Measurements from ENCODE around the gene ARID1B.

ARID1B gene

GRCh38 chr6:157245436-157245835, 468.3 kb downstream of the ARID1B start:
- 90% methylated on average over 13 of the region's 13 CpGs for WGBS (ENCODE audit: insufficient coverage)
- Histone ChIP-seq H3K27me3 (replicated peaks in 2 of 5; ENCODE audit: control insufficient read depth in 4 of 5, insufficient read depth in 5 of 5, low read length in 4 of 5) (peaks cover 0 to 3% (median 0%) of the 10 kb centered on the region in 5 experiments), H3K4me3 (ENCODE audit: control insufficient read depth in 1 of 7, extremely low read depth in 1 of 7, insufficient read depth in 4 of 7, low read depth in 2 of 7, low read length in 6 of 7) (no peak overlapping the region), H3K4me1 (ENCODE audit: control extremely low read depth in 1 of 4, control insufficient read depth in 4 of 4, insufficient read depth in 4 of 4, low read length in 3 of 4) (peaks cover 0 to 22% (median 5%) of the 10 kb centered on the region in 4 experiments), H3K36me3 (ENCODE audit: control insufficient read depth in 4 of 4, insufficient read depth in 4 of 4, low read length in 3 of 4) (no peaks in the 10 kb centered on the region), H3K27ac (ENCODE audit: insufficient read depth in 1 of 2, low read depth in 1 of 2, low read length in 2 of 2, poor library complexity in 1 of 2, severe bottlenecking in 2 of 2) (no peak overlapping the region), H3K9me3 (ENCODE audit: control extremely low read depth in 1 of 5, control insufficient read depth in 4 of 5, insufficient read depth in 2 of 5, low read depth in 1 of 5, low read length in 4 of 5) (peaks cover 0 to 5% (median 0%) of the 10 kb centered on the region in 5 experiments)
- no peak for DNase-seq
- ChIA-PET CTCF (interaction anchor here (1.0 to 2.3 kb wide), 2 partner anchors 13 to 22 kb away, joined by 7 read pairs; no protein-coding TSS in a partner anchor), POLR2A (no interaction called here)

- H3K36me3 ChIP-seq (ENCODE audit: control insufficient read depth in 4 of 4, insufficient read depth in 4 of 4, low read length in 3 of 4), result no peaks in the 10 kb centered on the region
- CTCF ChIA-PET, result no interaction called here
- peaks cover 0 to 3% (median 0%) of the 10 kb centered on the region in 5 experiments for H3K27me3 ChIP-seq (replicated peaks in 2 of 5; ENCODE audit: control insufficient read depth in 4 of 5, insufficient read depth in 5 of 5, low read length in 4 of 5)
- DNase-seq, result no peak
- WGBS (ENCODE audit: insufficient coverage), result over 99% methylated on average over 17 of the region's 21 CpGs
- H3K27ac ChIP-seq (ENCODE audit: insufficient read depth in 1 of 2, low read depth in 1 of 2, low read length in 2 of 2, poor library complexity in 1 of 2, severe bottlenecking in 2 of 2), result no peak overlapping the region
- POLR2A ChIA-PET, result no interaction called here
- no peak overlapping the region for H3K4me3 ChIP-seq (ENCODE audit: control insufficient read depth in 1 of 7, extremely low read depth in 1 of 7, insufficient read depth in 4 of 7, low read depth in 2 of 7, low read length in 6 of 7)
- H3K4me1 ChIP-seq (ENCODE audit: control extremely low read depth in 1 of 4, control insufficient read depth in 4 of 4, insufficient read depth in 4 of 4, low read length in 3 of 4), result peaks cover 0 to 19% (median 5%) of the 10 kb centered on the region in 4 experiments
- H3K9me3 ChIP-seq (ENCODE audit: control extremely low read depth in 1 of 5, control insufficient read depth in 4 of 5, insufficient read depth in 2 of 5, low read depth in 1 of 5, low read length in 4 of 5), result peaks cover 0 to 5% (median 0%) of the 10 kb centered on the region in 5 experiments
Observed at GRCh38 chr6:157246048-157246630, 469.0 kb downstream of the ARID1B start.

- no peak overlapping the region for H3K4me3 ChIP-seq (ENCODE audit: control insufficient read depth in 1 of 7, extremely low read depth in 1 of 7, insufficient read depth in 4 of 7, low read depth in 2 of 7, low read length in 6 of 7)
Observed at GRCh38 chr6:157246771-157247484, 469.8 kb downstream of the ARID1B start.

GRCh38 chr6:157248264-157248663, 471.1 kb downstream of the ARID1B start:
- no peak for DNase-seq
- H3K36me3 ChIP-seq (ENCODE audit: control insufficient read depth in 4 of 4, insufficient read depth in 4 of 4, low read length in 3 of 4), result no peaks in the 10 kb centered on the region
- ChIA-PET CTCF (no interaction called here), POLR2A (no interaction called here)
- WGBS (ENCODE audit: insufficient coverage), result no CpG with 5 or more reads among the region's 1 CpG
- H3K4me1 ChIP-seq (ENCODE audit: control extremely low read depth in 1 of 4, control insufficient read depth in 4 of 4, insufficient read depth in 4 of 4, low read length in 3 of 4), result peaks cover 0 to 8% (median 3%) of the 10 kb centered on the region in 4 experiments
- no peak overlapping the region for H3K4me3 ChIP-seq (ENCODE audit: control insufficient read depth in 1 of 7, extremely low read depth in 1 of 7, insufficient read depth in 4 of 7, low read depth in 2 of 7, low read length in 6 of 7)
- H3K9me3 ChIP-seq (ENCODE audit: control extremely low read depth in 1 of 5, control insufficient read depth in 4 of 5, insufficient read depth in 2 of 5, low read depth in 1 of 5, low read length in 4 of 5), result peaks cover 0 to 5% (median 0%) of the 10 kb centered on the region in 5 experiments
- no peak overlapping the region for H3K27ac ChIP-seq (ENCODE audit: insufficient read depth in 1 of 2, low read depth in 1 of 2, low read length in 2 of 2, poor library complexity in 1 of 2, severe bottlenecking in 2 of 2)
- H3K27me3 ChIP-seq (replicated peaks in 2 of 5; ENCODE audit: control insufficient read depth in 4 of 5, insufficient read depth in 5 of 5, low read length in 4 of 5), result peaks cover 0 to 3% (median 0%) of the 10 kb centered on the region in 5 experiments

More at GRCh38 chr6:157246771-157247484, 469.8 kb downstream of the ARID1B start:
- CTCF ChIA-PET, result no interaction called here
- no peak for DNase-seq
- 97% methylated on average over 13 of the region's 14 CpGs for WGBS (ENCODE audit: insufficient coverage)
- H3K36me3 ChIP-seq (ENCODE audit: control insufficient read depth in 4 of 4, insufficient read depth in 4 of 4, low read length in 3 of 4), result no peaks in the 10 kb centered on the region
- peaks cover 0 to 5% (median 0%) of the 10 kb centered on the region in 5 experiments for H3K9me3 ChIP-seq (ENCODE audit: control extremely low read depth in 1 of 5, control insufficient read depth in 4 of 5, insufficient read depth in 2 of 5, low read depth in 1 of 5, low read length in 4 of 5)
- peaks cover 0 to 3% (median 0%) of the 10 kb centered on the region in 5 experiments for H3K27me3 ChIP-seq (replicated peaks in 2 of 5; ENCODE audit: control insufficient read depth in 4 of 5, insufficient read depth in 5 of 5, low read length in 4 of 5)
- H3K27ac ChIP-seq (ENCODE audit: insufficient read depth in 1 of 2, low read depth in 1 of 2, low read length in 2 of 2, poor library complexity in 1 of 2, severe bottlenecking in 2 of 2), result no peak overlapping the region
- POLR2A ChIA-PET, result no interaction called here
- peaks cover 0 to 19% (median 5%) of the 10 kb centered on the region in 4 experiments for H3K4me1 ChIP-seq (ENCODE audit: control extremely low read depth in 1 of 4, control insufficient read depth in 4 of 4, insufficient read depth in 4 of 4, low read length in 3 of 4)

GRCh38 chr6:157249826-157250225, 472.6 kb downstream of the ARID1B start:
- no peaks in the 10 kb centered on the region for H3K36me3 ChIP-seq (ENCODE audit: control insufficient read depth in 4 of 4, insufficient read depth in 4 of 4, low read length in 3 of 4)
- CTCF ChIA-PET, result no interaction called here
- no peak overlapping the region for H3K4me3 ChIP-seq (ENCODE audit: control insufficient read depth in 1 of 7, extremely low read depth in 1 of 7, insufficient read depth in 4 of 7, low read depth in 2 of 7, low read length in 6 of 7)
- 98% methylated on average over 8 of the region's 8 CpGs for WGBS (ENCODE audit: insufficient coverage)
- H3K4me1 ChIP-seq (ENCODE audit: control extremely low read depth in 1 of 4, control insufficient read depth in 4 of 4, insufficient read depth in 4 of 4, low read length in 3 of 4), result peaks cover 0 to under 1% (median under 1%) of the 10 kb centered on the region in 4 experiments
- H3K9me3 ChIP-seq (ENCODE audit: control extremely low read depth in 1 of 5, control insufficient read depth in 4 of 5, insufficient read depth in 2 of 5, low read depth in 1 of 5, low read length in 4 of 5), result peaks cover 0 to 5% (median 0%) of the 10 kb centered on the region in 5 experiments
- H3K27ac ChIP-seq (ENCODE audit: insufficient read depth in 1 of 2, low read depth in 1 of 2, low read length in 2 of 2, poor library complexity in 1 of 2, severe bottlenecking in 2 of 2), result no peak overlapping the region
- H3K27me3 ChIP-seq (replicated peaks in 2 of 5; ENCODE audit: control insufficient read depth in 4 of 5, insufficient read depth in 5 of 5, low read length in 4 of 5), result peaks cover 0 to 3% (median 0%) of the 10 kb centered on the region in 5 experiments
- POLR2A ChIA-PET, result no interaction called here
- no peak for DNase-seq

GRCh38 chr6:157251586-157252247, 474.5 kb downstream of the ARID1B start:
- 68% methylated on average over 6 of the region's 8 CpGs for WGBS (ENCODE audit: insufficient coverage)
- ChIA-PET CTCF (interaction anchor here (1.0 to 1.7 kb wide), 3 partner anchors 9 to 29 kb away, joined by 4 to 6 read pairs (median 4); no protein-coding TSS in a partner anchor), POLR2A (no interaction called here)
- no peaks in the 10 kb centered on the region for H3K36me3 ChIP-seq (ENCODE audit: control insufficient read depth in 4 of 4, insufficient read depth in 4 of 4, low read length in 3 of 4)
- H3K4me1 ChIP-seq (ENCODE audit: control extremely low read depth in 1 of 4, control insufficient read depth in 4 of 4, insufficient read depth in 4 of 4, low read length in 3 of 4), result no peaks in the 10 kb centered on the region
- DNase-seq, result no peak
- peaks cover 0 to 5% (median 0%) of the 10 kb centered on the region in 5 experiments for H3K9me3 ChIP-seq (ENCODE audit: control extremely low read depth in 1 of 5, control insufficient read depth in 4 of 5, insufficient read depth in 2 of 5, low read depth in 1 of 5, low read length in 4 of 5)
- H3K27ac ChIP-seq (ENCODE audit: insufficient read depth in 1 of 2, low read depth in 1 of 2, low read length in 2 of 2, poor library complexity in 1 of 2, severe bottlenecking in 2 of 2), result no peak overlapping the region
- H3K27me3 ChIP-seq (replicated peaks in 2 of 5; ENCODE audit: control insufficient read depth in 4 of 5, insufficient read depth in 5 of 5, low read length in 4 of 5), result peaks cover 0 to 3% (median 0%) of the 10 kb centered on the region in 5 experiments
- no peak overlapping the region for H3K4me3 ChIP-seq (ENCODE audit: control insufficient read depth in 1 of 7, extremely low read depth in 1 of 7, insufficient read depth in 4 of 7, low read depth in 2 of 7, low read length in 6 of 7)
